VCaP (cell line): ENCODE measurements around the gene REG4.

Source experiments
- H3K27ac ChIP-seq: fragments of 450-650 bp; 2 replicates; pipeline ENCODE4 v1.5.1; 2017
- TF ChIP-seq, protein P1 (sequence below): fragments of 450-650 bp; conservative IDR thresholded peaks from 2 replicates; pipeline ENCODE4 v1.5.1; 2017; ENCODE audit warnings: mild to moderate bottlenecking, moderate library complexity

Gene REG4

GRCh38 chr1:119778359-119778758 is 32.9 kb downstream of the REG4 start:
- peak overlapping the region; percentile 80 for H3K27ac ChIP-seq
- TF ChIP-seq, protein P1, sequence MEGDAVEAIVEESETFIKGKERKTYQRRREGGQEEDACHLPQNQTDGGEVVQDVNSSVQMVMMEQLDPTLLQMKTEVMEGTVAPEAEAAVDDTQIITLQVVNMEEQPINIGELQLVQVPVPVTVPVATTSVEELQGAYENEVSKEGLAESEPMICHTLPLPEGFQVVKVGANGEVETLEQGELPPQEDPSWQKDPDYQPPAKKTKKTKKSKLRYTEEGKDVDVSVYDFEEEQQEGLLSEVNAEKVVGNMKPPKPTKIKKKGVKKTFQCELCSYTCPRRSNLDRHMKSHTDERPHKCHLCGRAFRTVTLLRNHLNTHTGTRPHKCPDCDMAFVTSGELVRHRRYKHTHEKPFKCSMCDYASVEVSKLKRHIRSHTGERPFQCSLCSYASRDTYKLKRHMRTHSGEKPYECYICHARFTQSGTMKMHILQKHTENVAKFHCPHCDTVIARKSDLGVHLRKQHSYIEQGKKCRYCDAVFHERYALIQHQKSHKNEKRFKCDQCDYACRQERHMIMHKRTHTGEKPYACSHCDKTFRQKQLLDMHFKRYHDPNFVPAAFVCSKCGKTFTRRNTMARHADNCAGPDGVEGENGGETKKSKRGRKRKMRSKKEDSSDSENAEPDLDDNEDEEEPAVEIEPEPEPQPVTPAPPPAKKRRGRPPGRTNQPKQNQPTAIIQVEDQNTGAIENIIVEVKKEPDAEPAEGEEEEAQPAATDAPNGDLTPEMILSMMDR: no peak

DNA sequence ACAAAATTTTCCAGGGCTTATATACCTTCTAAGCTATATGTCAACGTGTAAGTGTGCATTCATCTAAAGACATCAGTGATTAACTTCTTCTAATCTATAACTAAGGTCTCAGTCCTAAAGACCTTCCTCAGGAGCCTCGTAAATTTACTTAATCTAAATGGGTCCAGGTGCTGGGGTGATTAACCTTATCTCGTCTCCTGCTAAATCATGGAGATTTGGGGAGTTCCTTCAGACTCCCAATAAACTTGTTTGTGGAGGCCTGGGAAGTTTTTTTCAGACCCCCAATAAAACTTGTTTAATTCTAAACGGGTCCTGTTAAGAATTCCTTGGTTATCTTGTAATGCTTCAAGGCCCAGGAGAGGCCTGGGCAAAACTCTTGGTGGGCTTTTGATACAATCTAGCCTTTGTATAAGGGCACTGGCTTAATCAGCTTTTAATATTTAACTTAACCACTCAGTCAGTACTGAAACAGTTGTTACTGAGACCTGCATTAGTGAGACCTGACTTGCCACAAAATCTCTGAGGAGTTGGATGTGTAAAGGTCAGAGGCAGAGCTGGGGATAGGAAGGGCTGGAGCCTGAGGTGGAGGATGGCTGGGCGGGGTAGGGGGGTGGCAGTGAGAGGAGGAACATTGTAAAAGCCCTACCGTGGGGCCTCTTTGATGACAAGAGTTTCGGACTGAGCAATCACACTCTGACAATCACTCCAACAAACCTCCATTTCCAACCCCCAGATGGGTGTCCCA is 36.3 kb downstream of the REG4 start:
- H3K27ac ChIP-seq: 0 out of 2 replicates have a peak overlapping the region, but pooled peaks have one; percentile 11
- TF ChIP-seq, protein P1: no peak

DNA sequence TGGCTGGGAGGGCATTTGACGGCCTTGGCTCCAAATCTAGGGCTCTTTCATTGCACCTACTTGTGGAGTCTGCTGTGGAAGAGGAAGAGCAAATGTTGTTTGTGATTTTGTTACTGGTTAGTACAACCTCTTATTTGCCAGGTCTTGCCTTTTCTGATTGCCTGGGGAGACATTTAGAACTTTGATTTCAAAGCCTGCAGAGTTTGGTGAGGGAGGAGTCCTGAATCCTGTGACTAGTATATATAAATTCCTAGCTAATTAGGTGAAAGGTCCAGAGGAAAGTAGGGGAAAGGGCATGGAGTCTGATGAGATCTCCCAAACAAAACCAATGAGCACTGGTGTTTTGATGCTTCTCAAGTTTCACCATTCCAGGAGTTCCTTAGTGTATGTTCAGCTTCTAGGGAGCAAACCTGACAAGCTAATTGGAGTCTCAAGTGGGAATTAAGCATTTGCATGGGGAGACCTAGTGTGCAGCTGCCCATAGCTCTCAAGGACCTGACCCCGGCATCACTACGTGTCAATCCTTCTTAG is 37.5 kb downstream of the REG4 start:
- TF ChIP-seq, protein P1: no peak
- H3K27ac ChIP-seq: 0 out of 2 replicates have a peak overlapping the region, but pooled peaks have one; percentile 11

GRCh38 chr1:119772298-119772697 is 39.0 kb downstream of the REG4 start:
- H3K27ac ChIP-seq: no peak overlapping the region
- TF ChIP-seq, protein P1: no peak

- no peak overlapping the region for H3K27ac ChIP-seq
- TF ChIP-seq, protein P1: no peak
Measured at GRCh38 chr1:119771770-119772169, 39.5 kb downstream of the REG4 start.

DNA sequence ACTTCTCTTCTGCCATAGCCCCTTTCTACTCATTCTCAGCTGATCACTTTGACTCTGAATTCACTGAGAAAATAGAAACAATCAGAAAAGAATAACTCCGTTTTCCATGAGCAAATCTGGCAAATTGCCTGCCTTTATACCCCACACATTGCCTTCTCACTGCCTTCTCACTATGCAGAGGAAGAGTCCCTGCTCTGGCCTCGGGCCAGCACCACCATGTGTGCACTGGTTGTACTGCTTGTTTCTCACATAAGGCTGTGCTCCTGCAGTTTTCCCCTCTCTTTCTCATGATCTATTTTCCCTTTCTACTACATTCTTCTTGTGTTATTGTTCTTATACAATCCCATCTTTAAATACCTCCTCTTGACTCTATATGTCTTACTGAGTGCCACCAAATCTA is 40.2 kb downstream of the REG4 start:
- TF ChIP-seq, protein P1: no peak
- no peak overlapping the region for H3K27ac ChIP-seq

- TF ChIP-seq, protein P1: no peak
- H3K27ac ChIP-seq: peak within 1 kb of the TSS; percentile 90
Measured at GRCh38 chr1:119768778-119769177, 42.5 kb downstream of the REG4 start, which contains the start of gene HMGCS2. Gene HMGCS2 (minus strand): TSS chr1:119768905. CDS start chr1:119768844, 61 bp downstream.
